Activated CD8-positive, alpha-beta memory T cell treated with anti-CD3 and anti-CD28 coated beads for 1 hour (primary cell): ENCODE results near the gene GRIN2B.

Experiments
- DNase-seq, 2 donors: peaks; one replicate each; pipeline ENCODE4 v3.0.0-alpha.2; 2020; ENCODE audit warnings: low read depth in 1 of 2; ENCODE audit errors: extremely low read depth in 1 of 2

Gene GRIN2B

DNA sequence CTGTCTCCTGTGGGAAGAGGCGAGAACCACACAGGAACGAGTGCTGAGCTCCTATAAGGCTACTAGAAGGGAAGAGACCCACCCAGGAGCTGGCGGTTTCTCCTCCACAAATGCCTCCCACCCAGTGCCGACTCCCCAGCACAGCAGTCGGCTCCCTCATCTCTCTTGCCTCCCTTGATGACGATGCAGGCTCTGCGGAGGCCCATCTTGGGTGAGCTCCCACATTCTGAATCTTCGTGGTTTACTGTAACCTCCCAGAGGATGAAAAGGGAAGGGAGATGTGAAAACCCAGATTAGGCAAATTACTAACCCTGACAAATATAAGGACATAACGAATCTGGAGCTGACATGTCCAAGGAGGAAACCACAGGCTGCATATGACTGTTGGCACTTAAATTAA, 23.8 kb downstream of the GRIN2B start:
- DNase-seq = no peak

DNA sequence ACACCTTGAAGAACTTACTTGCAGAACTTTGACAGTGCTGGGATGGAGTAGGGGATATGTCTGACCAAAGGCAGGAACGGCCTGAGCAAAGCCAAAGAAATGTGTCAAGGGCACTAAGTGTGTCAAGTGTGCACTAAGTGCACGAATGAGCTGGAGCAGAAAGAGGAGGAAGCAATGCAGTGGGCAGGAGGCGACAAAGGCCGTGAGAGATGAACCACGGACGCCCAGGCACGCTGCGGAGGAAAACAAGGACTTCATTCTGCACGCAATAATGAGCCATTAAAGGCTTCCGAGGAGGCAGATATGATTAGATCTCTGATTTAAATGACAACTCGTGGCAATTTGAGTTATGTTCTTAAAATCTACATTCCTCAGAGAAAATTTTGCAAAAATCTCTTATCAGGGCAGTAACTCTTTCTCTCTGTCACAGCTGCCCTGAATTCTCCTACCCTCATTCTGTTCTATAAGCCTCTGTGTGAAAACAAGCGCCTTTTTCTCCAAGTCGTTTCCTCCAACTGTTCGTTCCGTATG, 25.3 kb downstream of the GRIN2B start:
- DNase-seq = no peak

DNA sequence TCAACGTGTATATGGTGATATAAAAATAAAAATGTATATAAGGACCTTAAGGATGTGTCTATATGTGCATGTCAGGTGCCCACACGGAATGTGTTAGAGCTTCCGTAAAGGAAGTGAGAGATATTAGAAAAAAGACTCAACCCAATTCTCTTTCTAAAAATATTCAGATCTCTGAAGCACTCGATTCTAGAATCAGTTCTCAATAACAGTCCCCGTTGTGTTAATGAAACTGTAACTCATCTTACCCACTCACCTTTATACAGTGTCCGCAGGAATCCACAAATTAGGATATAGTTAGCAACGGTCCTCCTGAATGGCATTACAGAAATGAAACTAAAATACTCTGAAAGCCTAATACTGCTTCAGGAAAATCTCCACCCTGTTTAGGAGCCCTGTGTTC, 29.3 kb downstream of the GRIN2B start:
- DNase-seq = no peak

DNA sequence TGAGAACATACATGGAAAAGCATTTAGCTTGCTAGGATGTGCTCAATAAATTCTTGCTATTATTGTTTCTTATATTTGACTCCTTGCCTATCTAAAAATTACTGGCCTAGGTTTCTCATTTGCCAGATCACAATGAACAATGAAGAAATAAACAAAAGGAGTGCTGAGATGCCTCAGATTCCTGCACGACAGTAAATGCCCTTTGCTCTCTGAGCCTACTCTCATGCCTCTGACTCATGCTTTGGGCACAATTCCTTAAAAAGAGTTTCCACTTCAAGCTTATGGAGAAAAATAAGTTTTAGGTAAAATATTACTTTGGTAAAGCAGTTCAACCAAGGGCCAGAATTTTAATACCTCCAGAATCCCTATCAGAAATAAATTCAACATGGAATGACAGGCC, 30.9 kb downstream of the GRIN2B start:
- no peak for DNase-seq

DNA sequence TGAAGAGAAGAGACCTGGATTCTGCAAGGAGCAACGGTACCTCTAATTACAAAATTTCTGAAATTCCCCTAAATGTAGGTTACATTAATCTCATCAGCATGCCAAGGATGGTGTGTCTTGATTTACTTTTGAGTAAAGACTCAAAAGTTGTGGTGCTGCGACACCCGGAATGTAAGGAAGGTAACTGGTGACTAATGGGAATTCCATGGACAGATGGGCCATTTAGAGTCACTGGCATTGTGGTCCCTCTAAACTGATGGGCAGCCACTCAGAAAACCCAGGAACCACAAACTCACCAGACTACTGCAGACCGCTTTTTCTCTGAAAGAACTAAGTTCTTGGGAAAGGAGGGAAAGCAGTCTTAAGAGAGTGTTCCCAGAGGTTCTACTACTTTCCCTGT, 32.8 kb downstream of the GRIN2B start:
- DNase-seq = no peak

DNA sequence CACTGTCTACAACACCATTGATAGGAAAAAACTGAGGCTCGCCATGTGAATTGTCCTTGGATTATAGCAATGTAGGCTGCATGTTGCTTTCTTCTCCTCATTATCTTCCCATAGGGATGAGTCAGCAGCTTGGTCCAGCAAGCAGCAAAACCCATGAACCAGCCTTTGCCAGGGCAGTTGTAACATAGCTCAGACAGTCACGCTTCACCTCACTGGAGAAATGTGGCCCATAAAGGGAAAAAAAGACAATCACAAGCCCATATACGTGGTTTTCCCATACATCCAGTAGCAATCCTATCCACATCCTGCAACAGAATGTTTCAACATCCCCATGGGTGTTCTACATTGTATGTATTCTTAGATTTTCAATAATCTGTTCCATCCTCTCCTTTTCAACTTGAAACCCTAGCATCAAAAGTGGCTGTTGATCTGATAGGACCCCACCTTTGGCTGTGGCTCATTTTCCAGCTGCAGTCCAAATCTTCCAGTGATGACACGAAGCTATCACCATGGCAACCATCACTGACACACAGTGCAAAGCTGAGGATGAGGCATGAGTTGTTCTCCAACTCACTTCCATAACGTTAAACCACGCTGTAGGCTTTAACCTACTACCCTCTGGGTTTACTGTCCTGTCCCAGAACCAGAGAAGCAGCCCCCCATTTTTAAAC, 34.0 kb downstream of the GRIN2B start:
- no peak for DNase-seq

DNA sequence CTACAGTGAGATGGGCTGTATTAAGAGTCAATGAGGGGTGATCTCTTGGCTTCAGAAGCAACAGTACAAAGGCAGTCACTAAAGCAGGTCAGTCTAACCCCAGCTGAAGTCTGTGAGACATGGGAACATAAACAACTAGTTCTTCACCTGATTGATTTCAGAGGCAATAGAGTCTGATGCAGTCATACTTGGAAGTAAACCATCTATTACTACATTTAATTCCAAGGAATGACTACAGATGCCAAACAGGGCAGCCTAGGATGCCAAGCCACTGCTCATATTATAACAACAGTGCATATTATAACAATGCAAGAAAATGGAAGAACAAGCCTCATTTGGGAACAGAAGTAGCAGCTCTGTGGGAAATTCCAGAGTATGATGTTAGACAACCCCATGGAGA, 35.8 kb downstream of the GRIN2B start:
- DNase-seq = no peak

DNA sequence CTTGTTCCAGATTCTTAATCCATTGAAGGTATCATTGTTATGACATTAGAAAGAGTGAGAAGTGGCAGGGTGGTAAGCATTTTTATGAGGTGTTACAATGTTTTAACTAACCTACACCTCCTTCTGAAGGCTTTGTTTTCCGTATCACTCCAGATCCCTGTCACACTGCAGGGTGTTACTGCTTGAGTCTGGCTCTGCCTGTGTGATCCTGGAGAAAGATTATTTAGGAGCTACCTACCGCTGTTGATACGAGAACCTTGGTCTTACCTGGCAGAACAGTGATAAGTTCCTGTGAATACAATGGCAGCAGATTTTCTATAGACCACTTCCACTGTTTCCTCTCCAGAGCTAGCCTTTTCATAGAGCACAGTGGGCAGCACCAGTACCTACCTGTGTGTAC, 36.2 kb downstream of the GRIN2B start:
- no peak for DNase-seq

DNA sequence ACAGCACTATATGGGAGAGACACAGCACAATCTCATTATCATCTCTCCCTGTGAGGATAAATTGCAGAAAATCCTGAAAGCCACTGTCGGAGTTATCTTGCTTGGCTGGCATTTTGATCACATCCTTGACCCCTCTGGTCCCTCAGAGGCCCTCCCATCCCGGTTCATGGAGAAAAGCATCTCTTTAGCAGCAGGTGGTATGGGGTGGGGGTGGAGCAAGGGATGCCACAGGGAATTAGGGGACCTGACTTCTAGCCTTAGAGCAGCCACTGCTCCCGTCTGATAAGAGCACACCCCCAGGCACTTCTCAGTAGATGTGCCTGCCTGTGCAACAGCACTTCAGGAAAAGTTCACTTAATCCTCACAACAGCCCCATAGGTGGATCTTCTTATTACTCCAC, 38.6 kb downstream of the GRIN2B start:
- DNase-seq = no peak

DNA sequence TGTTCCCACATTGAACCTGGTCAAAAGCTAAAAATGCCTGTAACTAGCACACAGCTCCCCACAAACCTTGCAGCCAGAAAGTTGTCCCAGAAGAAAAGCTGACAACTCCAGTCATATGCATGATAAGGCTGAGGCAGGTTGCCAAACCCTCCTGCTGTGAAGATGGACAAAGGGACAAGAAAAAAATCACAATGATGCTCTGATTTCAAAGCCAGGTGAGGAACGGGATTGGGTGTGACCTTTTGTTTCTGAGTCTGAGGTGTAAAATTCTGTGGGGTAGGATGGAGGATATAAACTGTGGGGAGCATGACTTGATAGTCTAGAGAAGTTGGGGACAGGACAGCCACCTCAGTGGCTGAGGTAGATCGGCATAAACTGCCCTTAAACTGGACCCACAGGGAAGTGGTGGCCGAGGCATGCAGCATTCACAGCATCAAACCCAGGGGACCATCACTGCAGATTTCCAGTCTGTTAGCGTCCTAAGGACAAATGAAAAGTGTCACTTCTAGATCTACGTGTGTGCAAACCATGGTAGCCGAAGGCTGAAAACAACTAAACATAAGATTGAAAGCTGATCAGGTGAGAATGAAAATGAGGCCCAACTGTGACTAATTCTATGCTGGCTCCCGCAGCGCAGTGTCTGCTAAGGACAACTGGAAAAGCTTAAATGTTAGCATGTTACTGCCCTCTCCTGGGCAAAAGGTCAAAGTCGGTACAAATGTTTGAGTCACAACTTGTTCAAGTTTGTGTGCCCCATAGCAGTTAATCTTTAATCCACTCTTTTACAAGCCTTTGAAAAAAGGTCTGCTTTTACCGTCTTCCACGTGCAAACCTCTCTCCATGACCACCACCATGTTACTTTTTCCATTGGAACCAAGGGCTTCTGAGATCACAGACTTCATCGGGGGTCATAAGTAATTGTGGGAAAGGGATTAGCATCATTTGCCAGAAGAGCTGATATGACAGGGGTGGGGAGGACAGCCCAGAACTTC, 39.8 kb downstream of the GRIN2B start:
- DNase-seq = no peak

DNA sequence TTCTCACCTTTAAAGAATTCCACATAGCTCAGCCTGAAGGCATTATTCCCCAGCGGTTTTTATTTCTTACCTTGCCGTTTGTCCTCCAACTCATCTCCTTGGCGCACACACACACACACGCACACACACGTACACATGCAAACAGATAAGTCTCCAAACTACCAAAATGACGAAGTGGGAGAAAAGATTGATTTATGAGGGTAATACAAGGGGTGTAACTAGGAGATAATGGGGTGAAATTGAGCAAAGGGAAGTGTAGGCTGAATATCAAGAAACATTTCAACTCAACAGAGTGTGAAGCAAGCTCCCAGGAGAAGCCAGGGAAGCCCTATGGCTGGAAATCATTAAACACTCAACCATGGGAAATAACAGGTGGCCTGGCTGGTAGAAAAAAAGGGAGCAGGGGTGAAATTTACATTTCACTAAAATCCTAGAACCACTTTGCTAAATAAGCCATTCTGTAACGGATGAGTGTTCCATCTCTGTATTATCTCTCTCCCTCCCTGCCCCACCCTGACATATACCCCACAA, 41.0 kb downstream of the GRIN2B start:
- no peak for DNase-seq

DNA sequence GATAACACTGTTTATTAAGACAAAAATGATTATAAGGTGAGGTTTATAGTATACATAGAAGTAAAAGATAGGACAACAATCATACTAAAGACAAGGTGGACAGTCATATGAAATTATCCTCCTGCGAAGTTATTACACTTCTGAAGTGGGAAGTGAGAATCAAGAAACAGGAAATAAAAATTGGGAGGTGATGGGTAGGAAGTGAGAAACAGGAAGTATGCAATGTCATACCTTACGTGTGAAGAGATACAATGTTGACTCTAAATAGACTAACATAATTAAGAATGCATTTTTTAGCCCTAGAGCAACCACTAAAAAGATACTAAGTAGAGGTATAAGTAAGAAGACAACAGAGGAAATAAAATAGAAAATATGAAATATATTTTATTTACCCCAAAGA, 43.7 kb downstream of the GRIN2B start:
- DNase-seq = no peak

DNA sequence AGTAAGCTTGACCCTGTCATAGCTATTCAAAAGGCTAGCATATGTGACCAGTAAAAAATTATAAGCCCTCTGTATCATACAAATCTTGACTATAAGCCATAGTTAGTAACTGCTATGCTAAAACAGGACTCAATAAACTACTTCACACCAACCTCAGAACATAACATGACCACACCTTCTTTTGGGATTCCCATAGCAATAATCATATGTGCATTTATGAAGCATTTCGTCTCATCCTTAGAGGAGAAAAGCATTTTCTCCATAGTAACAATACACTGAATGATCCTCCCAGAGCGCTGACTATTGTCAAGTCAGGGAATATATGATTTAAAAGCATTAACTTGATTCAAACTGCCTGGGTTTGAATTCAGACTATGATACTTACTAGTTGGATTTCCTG, 46.2 kb downstream of the GRIN2B start:
- DNase-seq = no peak
